BE2C (cell line): ENCODE data around the gene ADIRF.

Experiments used
- DNase-seq: peaks from one replicate; pipeline ENCODE4 v3.0.0-alpha.2; 2020
- H3K27me3 ChIP-seq: fragments of 250-450 bp; sonication (Bioruptor Pico); 2 replicates; pipeline ENCODE4 v1.5.1; 2020; ENCODE audit warnings: mild to moderate bottlenecking
- H3K36me3 ChIP-seq: fragments of 250-450 bp; sonication (Bioruptor Pico); 2 replicates; pipeline ENCODE4 v1.5.1; 2020; ENCODE audit warnings: mild to moderate bottlenecking
- H3K4me1 ChIP-seq: fragments of 250-450 bp; sonication (Bioruptor Pico); 2 replicates; pipeline ENCODE4 v1.5.1; 2020
- H3K4me3 ChIP-seq: 2 replicates; pipeline ENCODE4 v1.5.1; 2011; ENCODE audit warnings: low read depth, low read length
- H3K9me3 ChIP-seq: fragments of 250-450 bp; sonication (Bioruptor Pico); 2 replicates; pipeline ENCODE4 v1.5.1; 2020
- CTCF ChIP-seq: IDR thresholded peaks from 2 replicates; pipeline ENCODE4 v1.5.1; 2012; ENCODE audit warnings: mild to moderate bottlenecking, low read depth, low read length

ADIRF gene

GRCh38 chr10:86953747-86954680 lies 14.3 kb upstream of the ADIRF start:
- Histone ChIP-seq H3K9me3 (no peaks in the 10 kb centered on the region), H3K27me3 (no peaks in the 10 kb centered on the region), H3K4me1 (peaks cover 3% of the 10 kb centered on the region; the same call in 1 of the 2 replicates), H3K36me3 (no peaks in the 10 kb centered on the region), H3K4me3 (no peak overlapping the region)
- TF ChIP-seq CTCF, result no peak
- no peak for DNase-seq

- no peak for TF ChIP-seq CTCF
- H3K27me3 ChIP-seq, result no peaks in the 10 kb centered on the region
- H3K4me3 ChIP-seq, result no peak overlapping the region
- no peaks in the 10 kb centered on the region for H3K9me3 ChIP-seq
- H3K36me3 ChIP-seq, result no peaks in the 10 kb centered on the region
- peaks cover 3% of the 10 kb centered on the region; the same call in 1 of the 2 replicates for H3K4me1 ChIP-seq
- DNase-seq, result no peak
Measured at GRCh38 chr10:86954681-86955500, 13.4 kb upstream of the ADIRF start.

- H3K9me3 ChIP-seq, result no peaks in the 10 kb centered on the region
- no peaks in the 10 kb centered on the region for H3K27me3 ChIP-seq
- peaks cover 3% of the 10 kb centered on the region; the same call in 1 of the 2 replicates for H3K4me1 ChIP-seq
- TF ChIP-seq CTCF, result no peak
- no peak overlapping the region for H3K4me3 ChIP-seq
- DNase-seq, result no peak
- no peaks in the 10 kb centered on the region for H3K36me3 ChIP-seq
Measured at GRCh38 chr10:86955501-86956194, 12.6 kb upstream of the ADIRF start.

- H3K27me3 ChIP-seq, result no peaks in the 10 kb centered on the region
- H3K9me3 ChIP-seq, result no peaks in the 10 kb centered on the region
- no peak overlapping the region for H3K4me3 ChIP-seq
- no peak for DNase-seq
- TF ChIP-seq CTCF, result no peak
- H3K36me3 ChIP-seq, result no peaks in the 10 kb centered on the region
- peaks cover 3% of the 10 kb centered on the region; the same call in 1 of the 2 replicates for H3K4me1 ChIP-seq
Measured at GRCh38 chr10:86956195-86956847, 12.0 kb upstream of the ADIRF start.

- TF ChIP-seq CTCF, result no peak
- peak; percentile 40 for DNase-seq
- Histone ChIP-seq H3K9me3 (no peaks in the 10 kb centered on the region), H3K4me3 (no peak overlapping the region), H3K36me3 (no peaks in the 10 kb centered on the region), H3K4me1 (peaks cover 3% of the 10 kb centered on the region; the same call in 1 of the 2 replicates), H3K27me3 (no peaks in the 10 kb centered on the region)
Measured at GRCh38 chr10:86956848-86957448, 11.3 kb upstream of the ADIRF start.
